ENCODE measurements around the gene ZBTB7B.

GRCh38 chr1:155043793-155044192 is 41.2 kb downstream of the ZBTB7B start:
- no peak for TF ChIP-seq CTCF (IDR thresholded peaks at IDR 0.05)
- no peak for TF ChIP-seq POLR2AphosphoS5 (IDR thresholded peaks at IDR 0.05)
- TF ChIP-seq POLR2A (IDR thresholded peaks at IDR 0.05) = no peak
